Ureter (tissue), 1 donor: ENCODE data around the gene BANP. TPM values are rescaled to one million over a fixed set of nuclear protein-coding genes. Genes with fewer than 3 reads are reported as not detected.
"Not testable (repeated sequence)": the region's sequence is repeated elsewhere in the genome, so short reads cannot be mapped to it uniquely, and the experiment has no call there.

Experiments used
- DNase-seq: peaks from one replicate; pipeline ENCODE4 v3.0.0-alpha.2; 2020; ENCODE audit warnings: low spot score
- total RNA-seq: library from RNA; stranded (reverse); gene quantifications from one replicate; pipeline ENCODE4 v1.2.4, GENCODE V29; 2023
- donor health status: DM: yes; HTN: yes; CAD: no.

BANP gene
- total RNA-seq, 1 donor from 2014 or later = 30.9 TPM

GRCh38 chr16:88014954-88015805, 63.9 kb downstream of the BANP start:
- DNase-seq = no peak

GRCh38 chr16:88015806-88016140, 64.5 kb downstream of the BANP start:
- no peak for DNase-seq

GRCh38 chr16:88016386-88016785, 65.2 kb downstream of the BANP start:
- DNase-seq = not testable (repeated sequence)

GRCh38 chr16:88016964-88017363, 65.7 kb downstream of the BANP start:
- DNase-seq = no peak

GRCh38 chr16:88017587-88018101, 66.4 kb downstream of the BANP start:
- no peak for DNase-seq

GRCh38 chr16:88018382-88018781, 67.1 kb downstream of the BANP start:
- not testable (repeated sequence) for DNase-seq

GRCh38 chr16:88019041-88019820, 68.0 kb downstream of the BANP start:
- not testable (repeated sequence) for DNase-seq

GRCh38 chr16:88019821-88020515, 68.7 kb downstream of the BANP start:
- DNase-seq = no peak

GRCh38 chr16:88020516-88020885, 69.3 kb downstream of the BANP start:
- no peak for DNase-seq

GRCh38 chr16:88021041-88021970, 70.1 kb downstream of the BANP start:
- not testable (repeated sequence) for DNase-seq

GRCh38 chr16:88022076-88023042, 71.1 kb downstream of the BANP start:
- no peak for DNase-seq

GRCh38 chr16:88023366-88023765, 72.1 kb downstream of the BANP start:
- DNase-seq = no peak

GRCh38 chr16:88023786-88024185, 72.6 kb downstream of the BANP start:
- DNase-seq = no peak

- DNase-seq = not testable (repeated sequence)
Measured at GRCh38 chr16:88024491-88025085, 73.4 kb downstream of the BANP start.

GRCh38 chr16:88025086-88025492, 73.9 kb downstream of the BANP start:
- DNase-seq = not testable (repeated sequence)

- DNase-seq = not testable (repeated sequence)
Measured at GRCh38 chr16:88025828-88026555, 74.8 kb downstream of the BANP start.

- no peak for DNase-seq
Measured at GRCh38 chr16:88026964-88027938, 76.0 kb downstream of the BANP start.
